ENCODE measurements around the gene KRTAP10-11. TPM values are rescaled to one million over a fixed set of nuclear protein-coding genes. Genes with fewer than 3 reads are reported as not detected.

The KRTAP10-11 gene
- total and polyA plus RNA-seq, 2 experiments from 2014 or later: not detected

DNA sequence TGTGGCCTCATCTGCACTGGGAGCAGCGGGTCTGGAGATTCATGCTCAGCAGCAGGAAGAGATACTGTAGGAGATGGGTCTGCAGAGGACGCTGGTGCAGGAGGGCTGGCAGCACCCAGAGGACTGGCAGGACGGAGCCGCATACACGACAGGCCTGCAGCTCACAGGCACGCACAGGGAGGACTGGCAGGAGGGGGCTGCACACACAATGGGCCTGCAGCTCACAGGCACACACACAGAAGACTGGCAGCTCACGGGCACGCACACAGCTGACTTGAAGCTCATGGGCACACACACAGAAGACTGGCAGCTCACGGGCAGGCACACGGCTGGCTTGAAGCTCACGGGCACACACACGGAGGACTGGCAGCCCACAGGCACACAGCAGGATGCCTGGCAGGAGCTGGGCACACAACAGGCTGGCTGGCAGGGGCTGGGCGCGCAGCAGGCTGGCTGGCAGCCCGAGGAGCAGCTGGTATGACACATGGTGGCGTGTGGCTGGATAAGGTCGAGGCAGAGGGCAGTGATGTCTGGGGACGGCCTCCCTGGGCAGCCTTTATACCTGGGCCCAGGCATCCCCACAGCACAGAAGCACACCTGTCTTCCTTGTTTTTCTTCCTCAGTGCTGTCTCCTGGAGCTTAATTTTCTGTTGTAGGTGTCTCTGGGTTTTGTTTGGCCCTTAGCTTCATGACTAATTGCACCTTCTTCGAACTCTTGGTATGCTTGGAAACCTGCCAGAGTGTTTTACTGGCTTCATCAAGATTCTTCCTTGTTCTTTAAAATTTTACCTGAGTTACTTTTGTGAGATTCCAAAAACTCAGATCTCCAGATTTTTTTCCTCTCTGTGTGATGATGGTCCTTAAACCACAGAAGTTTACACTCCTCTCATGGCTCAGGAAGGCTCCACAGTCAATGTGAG lies 20.4 kb downstream of the KRTAP10-11 start, which contains the start of gene KRTAP12-2 (continued):
- TF ChIP-seq, protein P1, sequence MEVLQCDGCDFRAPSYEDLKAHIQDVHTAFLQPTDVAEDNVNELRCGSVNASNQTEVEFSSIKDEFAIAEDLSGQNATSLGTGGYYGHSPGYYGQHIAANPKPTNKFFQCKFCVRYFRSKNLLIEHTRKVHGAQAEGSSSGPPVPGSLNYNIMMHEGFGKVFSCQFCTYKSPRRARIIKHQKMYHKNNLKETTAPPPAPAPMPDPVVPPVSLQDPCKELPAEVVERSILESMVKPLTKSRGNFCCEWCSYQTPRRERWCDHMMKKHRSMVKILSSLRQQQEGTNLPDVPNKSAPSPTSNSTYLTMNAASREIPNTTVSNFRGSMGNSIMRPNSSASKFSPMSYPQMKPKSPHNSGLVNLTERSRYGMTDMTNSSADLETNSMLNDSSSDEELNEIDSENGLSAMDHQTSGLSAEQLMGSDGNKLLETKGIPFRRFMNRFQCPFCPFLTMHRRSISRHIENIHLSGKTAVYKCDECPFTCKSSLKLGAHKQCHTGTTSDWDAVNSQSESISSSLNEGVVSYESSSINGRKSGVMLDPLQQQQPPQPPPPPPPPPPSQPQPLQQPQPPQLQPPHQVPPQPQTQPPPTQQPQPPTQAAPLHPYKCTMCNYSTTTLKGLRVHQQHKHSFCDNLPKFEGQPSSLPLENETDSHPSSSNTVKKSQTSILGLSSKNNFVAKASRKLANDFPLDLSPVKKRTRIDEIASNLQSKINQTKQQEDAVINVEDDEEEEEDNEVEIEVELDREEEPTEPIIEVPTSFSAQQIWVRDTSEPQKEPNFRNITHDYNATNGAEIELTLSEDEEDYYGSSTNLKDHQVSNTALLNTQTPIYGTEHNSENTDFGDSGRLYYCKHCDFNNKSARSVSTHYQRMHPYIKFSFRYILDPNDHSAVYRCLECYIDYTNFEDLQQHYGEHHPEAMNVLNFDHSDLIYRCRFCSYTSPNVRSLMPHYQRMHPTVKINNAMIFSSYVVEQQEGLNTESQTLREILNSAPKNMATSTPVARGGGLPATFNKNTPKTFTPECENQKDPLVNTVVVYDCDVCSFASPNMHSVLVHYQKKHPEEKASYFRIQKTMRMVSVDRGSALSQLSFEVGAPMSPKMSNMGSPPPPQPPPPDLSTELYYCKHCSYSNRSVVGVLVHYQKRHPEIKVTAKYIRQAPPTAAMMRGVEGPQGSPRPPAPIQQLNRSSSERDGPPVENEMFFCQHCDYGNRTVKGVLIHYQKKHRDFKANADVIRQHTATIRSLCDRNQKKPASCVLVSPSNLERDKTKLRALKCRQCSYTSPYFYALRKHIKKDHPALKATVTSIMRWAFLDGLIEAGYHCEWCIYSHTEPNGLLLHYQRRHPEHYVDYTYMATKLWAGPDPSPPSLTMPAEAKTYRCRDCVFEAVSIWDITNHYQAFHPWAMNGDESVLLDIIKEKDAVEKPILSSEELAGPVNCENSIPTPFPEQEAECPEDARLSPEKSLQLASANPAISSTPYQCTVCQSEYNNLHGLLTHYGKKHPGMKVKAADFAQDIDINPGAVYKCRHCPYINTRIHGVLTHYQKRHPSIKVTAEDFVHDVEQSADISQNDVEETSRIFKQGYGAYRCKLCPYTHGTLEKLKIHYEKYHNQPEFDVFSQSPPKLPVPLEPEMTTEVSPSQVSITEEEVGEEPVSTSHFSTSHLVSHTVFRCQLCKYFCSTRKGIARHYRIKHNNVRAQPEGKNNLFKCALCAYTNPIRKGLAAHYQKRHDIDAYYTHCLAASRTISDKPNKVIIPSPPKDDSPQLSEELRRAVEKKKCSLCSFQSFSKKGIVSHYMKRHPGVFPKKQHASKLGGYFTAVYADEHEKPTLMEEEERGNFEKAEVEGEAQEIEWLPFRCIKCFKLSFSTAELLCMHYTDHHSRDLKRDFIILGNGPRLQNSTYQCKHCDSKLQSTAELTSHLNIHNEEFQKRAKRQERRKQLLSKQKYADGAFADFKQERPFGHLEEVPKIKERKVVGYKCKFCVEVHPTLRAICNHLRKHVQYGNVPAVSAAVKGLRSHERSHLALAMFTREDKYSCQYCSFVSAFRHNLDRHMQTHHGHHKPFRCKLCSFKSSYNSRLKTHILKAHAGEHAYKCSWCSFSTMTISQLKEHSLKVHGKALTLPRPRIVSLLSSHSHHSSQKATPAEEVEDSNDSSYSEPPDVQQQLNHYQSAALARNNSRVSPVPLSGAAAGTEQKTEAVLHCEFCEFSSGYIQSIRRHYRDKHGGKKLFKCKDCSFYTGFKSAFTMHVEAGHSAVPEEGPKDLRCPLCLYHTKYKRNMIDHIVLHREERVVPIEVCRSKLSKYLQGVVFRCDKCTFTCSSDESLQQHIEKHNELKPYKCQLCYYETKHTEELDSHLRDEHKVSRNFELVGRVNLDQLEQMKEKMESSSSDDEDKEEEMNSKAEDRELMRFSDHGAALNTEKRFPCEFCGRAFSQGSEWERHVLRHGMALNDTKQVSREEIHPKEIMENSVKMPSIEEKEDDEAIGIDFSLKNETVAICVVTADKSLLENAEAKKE (CRISPR knock-in tag; IDR thresholded peaks at IDR 0.05): no peak
- TF ChIP-seq ZNF114 (CRISPR knock-in tag; IDR thresholded peaks at IDR 0.05): no peak
- TF ChIP-seq, protein P2, sequence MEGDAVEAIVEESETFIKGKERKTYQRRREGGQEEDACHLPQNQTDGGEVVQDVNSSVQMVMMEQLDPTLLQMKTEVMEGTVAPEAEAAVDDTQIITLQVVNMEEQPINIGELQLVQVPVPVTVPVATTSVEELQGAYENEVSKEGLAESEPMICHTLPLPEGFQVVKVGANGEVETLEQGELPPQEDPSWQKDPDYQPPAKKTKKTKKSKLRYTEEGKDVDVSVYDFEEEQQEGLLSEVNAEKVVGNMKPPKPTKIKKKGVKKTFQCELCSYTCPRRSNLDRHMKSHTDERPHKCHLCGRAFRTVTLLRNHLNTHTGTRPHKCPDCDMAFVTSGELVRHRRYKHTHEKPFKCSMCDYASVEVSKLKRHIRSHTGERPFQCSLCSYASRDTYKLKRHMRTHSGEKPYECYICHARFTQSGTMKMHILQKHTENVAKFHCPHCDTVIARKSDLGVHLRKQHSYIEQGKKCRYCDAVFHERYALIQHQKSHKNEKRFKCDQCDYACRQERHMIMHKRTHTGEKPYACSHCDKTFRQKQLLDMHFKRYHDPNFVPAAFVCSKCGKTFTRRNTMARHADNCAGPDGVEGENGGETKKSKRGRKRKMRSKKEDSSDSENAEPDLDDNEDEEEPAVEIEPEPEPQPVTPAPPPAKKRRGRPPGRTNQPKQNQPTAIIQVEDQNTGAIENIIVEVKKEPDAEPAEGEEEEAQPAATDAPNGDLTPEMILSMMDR (conservative IDR thresholded peaks at IDR 0.05; ENCODE audit: low read depth in 2 of 2): no peak
- TF ChIP-seq NANOG (IDR thresholded peaks at IDR 0.05; ENCODE audit: borderline replicate concordance): no peak
- TF ChIP-seq ZNF331 (CRISPR knock-in tag; IDR thresholded peaks at IDR 0.05; ENCODE audit: low read depth): no peak
- no peak for TF ChIP-seq EZH2phosphoT487 (IDR thresholded peaks at IDR 0.05; ENCODE audit: unreplicated experiment)
- TF ChIP-seq, protein P3, sequence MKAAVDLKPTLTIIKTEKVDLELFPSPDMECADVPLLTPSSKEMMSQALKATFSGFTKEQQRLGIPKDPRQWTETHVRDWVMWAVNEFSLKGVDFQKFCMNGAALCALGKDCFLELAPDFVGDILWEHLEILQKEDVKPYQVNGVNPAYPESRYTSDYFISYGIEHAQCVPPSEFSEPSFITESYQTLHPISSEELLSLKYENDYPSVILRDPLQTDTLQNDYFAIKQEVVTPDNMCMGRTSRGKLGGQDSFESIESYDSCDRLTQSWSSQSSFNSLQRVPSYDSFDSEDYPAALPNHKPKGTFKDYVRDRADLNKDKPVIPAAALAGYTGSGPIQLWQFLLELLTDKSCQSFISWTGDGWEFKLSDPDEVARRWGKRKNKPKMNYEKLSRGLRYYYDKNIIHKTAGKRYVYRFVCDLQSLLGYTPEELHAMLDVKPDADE (IDR thresholded peaks at IDR 0.05): no peak

Data from GM23338 (cell line).